HepG2 (cell line): ENCODE measurements around the gene TLE1. TPM values are rescaled to one million over a fixed set of nuclear protein-coding genes. Genes with fewer than 3 reads are reported as not detected.
A peak's percentile ranks its signal among the peaks of the same experiment; 100 is the strongest.

Source experiments
- AKAP8 ChIP-seq: sonication (generic); formaldehyde crosslinking; IDR thresholded peaks from 2 replicates; pipeline ENCODE4 v1.5.1; 2020; ENCODE audit warnings: mild to moderate bottlenecking, missing genetic modification reagents
- ATM ChIP-seq: fragments of 450-650 bp; IDR thresholded peaks from 2 replicates; pipeline ENCODE4 v1.7.1; 2017; ENCODE audit warnings: mild to moderate bottlenecking, borderline replicate concordance
- CBX2 ChIP-seq, 2 experiments: fragments of 200-600 bp in 1 of 2; sonication (generic); formaldehyde crosslinking in 1 of 2; IDR thresholded peaks; 2 replicates each; pipeline versions ENCODE4 v1.7.0 to v1.8.1; 2018 to 2022; ENCODE audit warnings: low read depth in 2 of 2, low read length in 1 of 2, mild to moderate bottlenecking in 1 of 2, missing genetic modification reagents in 1 of 2
- CHD2 ChIP-seq: IDR thresholded peaks from 2 replicates; pipeline ENCODE4 v1.6.1; 2011; ENCODE audit warnings: low read depth, low read length, improper control_type of control experiment
- JARID2 ChIP-seq: sonication (generic); formaldehyde crosslinking; IDR thresholded peaks from 2 replicates; pipeline ENCODE4 v1.8.1; 2023; ENCODE audit warnings: missing genetic modification reagents, inconsistent platforms; ENCODE audit not compliant: insufficient replicate concordance
- NR2F6 ChIP-seq, 2 experiments: IDR thresholded peaks; 2 replicates each; pipeline ENCODE4 v1.6.1; 2016; ENCODE audit warnings: antibody characterized with exemption in 1 of 2, mild to moderate bottlenecking in 1 of 2
- PRPF4 ChIP-seq: fragments of 200-400 bp; formaldehyde crosslinking; IDR thresholded peaks from 2 replicates; pipeline ENCODE4 v1.6.1; 2016; ENCODE audit warnings: low read length, low read depth; ENCODE audit not compliant: poor library complexity, severe bottlenecking
- SP5 ChIP-seq: IDR thresholded peaks from 2 replicates; pipeline ENCODE4 v1.6.1; 2016; ENCODE audit warnings: low read depth, borderline replicate concordance
- TCF7L2 ChIP-seq: IDR thresholded peaks from 2 replicates; pipeline ENCODE4 v1.6.1; 2011; ENCODE audit warnings: mild to moderate bottlenecking, low read depth, low read length, moderate library complexity
- TOPORS ChIP-seq: sonication (generic); formaldehyde crosslinking; IDR thresholded peaks from 2 replicates; pipeline ENCODE4 v1.8.0; 2023; ENCODE audit warnings: mild to moderate bottlenecking, missing genetic modification reagents
- ZFP1 ChIP-seq: IDR thresholded peaks from 2 replicates; pipeline ENCODE4 v1.6.1; 2016
- ZNF33B ChIP-seq: sonication (generic); formaldehyde crosslinking; IDR thresholded peaks from 2 replicates; pipeline ENCODE4 v1.5.1; 2020; ENCODE audit warnings: mild to moderate bottlenecking, missing genetic modification reagents
- ZNF510 ChIP-seq: sonication (generic); formaldehyde crosslinking; IDR thresholded peaks from 2 replicates; pipeline ENCODE4 v1.4.0; 2020; ENCODE audit warnings: low read depth, mild to moderate bottlenecking, missing genetic modification reagents
- ZNF577 ChIP-seq: sonication (generic); formaldehyde crosslinking; IDR thresholded peaks from 2 replicates; pipeline ENCODE4 v1.4.0; 2020; ENCODE audit warnings: mild to moderate bottlenecking, low read depth, missing genetic modification reagents, borderline replicate concordance
- ZSCAN29 ChIP-seq: sonication (generic); formaldehyde crosslinking; conservative IDR thresholded peaks from 2 replicates; pipeline ENCODE4 v1.4.0; 2020; ENCODE audit warnings: mild to moderate bottlenecking, missing genetic modification reagents
- polyA plus RNA-seq, 8 experiments: library from polyadenylated mRNA; depleted of rRNA in 3 of 8; stranded (reverse) in 7 of 8; unstranded in 1 of 8; fragments of >200 nt; fragmentation: Illumina TruSeq in 4 of 8; extraction: Trizol in 4 of 8; gene quantifications; 2 replicates each; pipeline versions ENCODE4 v1.2.1 to v1.2.3, GENCODE V29; 2011 to 2016; ENCODE audit warnings: low read depth in 4 of 8, missing spikeins in 1 of 8, mixed read lengths in 1 of 8; ENCODE audit not compliant: insufficient read depth in 1 of 8
- total RNA-seq, 5 experiments: library from RNA; depleted of rRNA; stranded (reverse); fragments of >200 nt; fragmentation: Illumina TruSeq; extraction: Trizol; gene quantifications; 2 replicates each; pipeline ENCODE4 v1.2.3, GENCODE V29; 2016; ENCODE audit warnings: low read depth in 1 of 5
- TF ChIP-seq, protein P1 (sequence below): sonication (generic); formaldehyde crosslinking; conservative IDR thresholded peaks from 2 replicates; pipeline ENCODE4 v1.4.0; 2020; ENCODE audit warnings: missing genetic modification reagents

Gene TLE1
- total and polyA plus RNA-seq, 2 of the 13 experiments (the other 11 are each of a cell fraction or from before 2014, with no cell fraction given) = 35.9 to 109 TPM

- TF ChIP-seq TCF7L2 (no peak), JARID2 (CRISPR knock-in tag) (no peak), ATM (no peak), CHD2 (no peak), ZNF577 (CRISPR knock-in tag) (no peak), ZNF33B (CRISPR knock-in tag) (no peak), AKAP8 (no peak), CBX2 (IDR thresholded peaks at IDR 0.05; ENCODE audit: low read depth, low read length) (no peak), CBX2 (CRISPR knock-in tag; IDR thresholded peaks at IDR 0.05; ENCODE audit: low read depth) (no peak), NR2F6 (IDR thresholded peaks at IDR 0.05) (peak; percentile 90), NR2F6 (CRISPR knock-in tag; IDR thresholded peaks at IDR 0.05) (peak; percentile 82), SP5 (CRISPR knock-in tag) (peak; percentile 73), ZNF510 (CRISPR knock-in tag) (no peak), ZFP1 (CRISPR knock-in tag) (peak; percentile 82), TOPORS (CRISPR knock-in tag) (no peak), PRPF4 (no peak), ZSCAN29 (CRISPR knock-in tag) (0 out of 2 replicates have a peak, but pooled peaks have one; percentile 63)
- TF ChIP-seq, protein P1, sequence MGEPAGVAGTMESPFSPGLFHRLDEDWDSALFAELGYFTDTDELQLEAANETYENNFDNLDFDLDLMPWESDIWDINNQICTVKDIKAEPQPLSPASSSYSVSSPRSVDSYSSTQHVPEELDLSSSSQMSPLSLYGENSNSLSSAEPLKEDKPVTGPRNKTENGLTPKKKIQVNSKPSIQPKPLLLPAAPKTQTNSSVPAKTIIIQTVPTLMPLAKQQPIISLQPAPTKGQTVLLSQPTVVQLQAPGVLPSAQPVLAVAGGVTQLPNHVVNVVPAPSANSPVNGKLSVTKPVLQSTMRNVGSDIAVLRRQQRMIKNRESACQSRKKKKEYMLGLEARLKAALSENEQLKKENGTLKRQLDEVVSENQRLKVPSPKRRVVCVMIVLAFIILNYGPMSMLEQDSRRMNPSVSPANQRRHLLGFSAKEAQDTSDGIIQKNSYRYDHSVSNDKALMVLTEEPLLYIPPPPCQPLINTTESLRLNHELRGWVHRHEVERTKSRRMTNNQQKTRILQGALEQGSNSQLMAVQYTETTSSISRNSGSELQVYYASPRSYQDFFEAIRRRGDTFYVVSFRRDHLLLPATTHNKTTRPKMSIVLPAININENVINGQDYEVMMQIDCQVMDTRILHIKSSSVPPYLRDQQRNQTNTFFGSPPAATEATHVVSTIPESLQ (CRISPR knock-in tag) = no peak
These were observed 153.7 kb downstream of the TLE1 start (continued) for GRCh38 chr9:81535542-81536241.
